ENCODE measurements around the gene MAFB. TPM values are rescaled to one million over a fixed set of nuclear protein-coding genes. Genes with fewer than 3 reads are reported as not detected.

Gene MAFB
- total RNA-seq, 1 experiment from 2014 or later: 0.22 TPM

- peaks cover 37% of the 10 kb centered on the region for H3K27me3 ChIP-seq (ENCODE audit: insufficient read depth, low read length)
- H3K4me2 ChIP-seq (ENCODE audit: low read length): no peak overlapping the region
- ChIA-PET POLR2A (no interaction called here), CTCF (no interaction called here), RAD21 (ENCODE audit: low non-redundant PET in 1 of 2, low total read pairs in 2 of 2, uncharacterized antibody in 2 of 2, unreplicated experiment in 2 of 2) (no interaction called here)
- H3K9ac ChIP-seq (ENCODE audit: low read length): no peak overlapping the region
- H3K36me3 ChIP-seq (ENCODE audit: control insufficient read depth in 1 of 2, insufficient read depth in 2 of 2, low read length in 2 of 2): no peaks in the 10 kb centered on the region
- no peak overlapping the region for H3K4me3 ChIP-seq (replicated peaks in 1 of 2; ENCODE audit: low read depth in 1 of 2, low read length in 2 of 2)
- H3K79me2 ChIP-seq (ENCODE audit: insufficient read depth, low read length): no peaks in the 10 kb centered on the region
- H2AFZ ChIP-seq (ENCODE audit: low read depth, low read length, poor library complexity, severe bottlenecking): no peak overlapping the region
- H4K20me1 ChIP-seq (ENCODE audit: insufficient read depth): no peaks in the 10 kb centered on the region
- H3K27ac ChIP-seq (ENCODE audit: low read depth, low read length): no peak overlapping the region
- peaks cover 0 to 1% of the 10 kb centered on the region in 2 experiments; a peak in 1 of 4 replicates for H3K4me1 ChIP-seq (ENCODE audit: control insufficient read depth in 1 of 2, insufficient read depth in 2 of 2, low read length in 2 of 2)
- no peaks in the 10 kb centered on the region for H3K9me3 ChIP-seq (ENCODE audit: control insufficient read depth in 1 of 2, insufficient read depth in 1 of 2, low read depth in 1 of 2, low read length in 2 of 2)
- H3K9me2 ChIP-seq (ENCODE audit: insufficient read depth): no peaks in the 10 kb centered on the region
- ATAC-seq (no peak), DNase-seq (ENCODE audit: low read depth, low spot score) (no peak)
- intact Hi-C loops (cut with micrococcal nuclease): loop anchor here (10.0 kb wide), 1 partner anchor 530 kb away; no protein-coding TSS in a partner anchor
- TF ChIP-seq ATF3 (IDR thresholded peaks at IDR 0.05): no peak
- no peak for TF ChIP-seq SIN3A (IDR thresholded peaks at IDR 0.05; ENCODE audit: low read depth)
- TF ChIP-seq SRF (IDR thresholded peaks at IDR 0.05; ENCODE audit: low read depth): no peak
- no peak for TF ChIP-seq ELF1 (IDR thresholded peaks at IDR 0.05; ENCODE audit: borderline replicate concordance, low read depth)
- TF ChIP-seq RAD21 (IDR thresholded peaks at IDR 0.05; ENCODE audit: low read depth): no peak
- no peak for TF ChIP-seq JUND (IDR thresholded peaks at IDR 0.05)
- no peak for TF ChIP-seq SP1 (IDR thresholded peaks at IDR 0.05; ENCODE audit: low read depth)
- BruUV-seq (replicated peaks): no TSS peak
Observed at GRCh38 chr20:40695214-40695613, 6.2 kb upstream of the MAFB start.

GRCh38 chr20:40694246-40694645 is 5.2 kb upstream of the MAFB start:
- no peak overlapping the region for H3K4me3 ChIP-seq (replicated peaks in 1 of 2; ENCODE audit: low read depth in 1 of 2, low read length in 2 of 2)
- H3K27ac ChIP-seq (ENCODE audit: low read depth, low read length): no peak overlapping the region
- intact Hi-C loops (cut with micrococcal nuclease): loop anchor here (5.0 to 10.0 kb wide), 3 partner anchors 529 to 1582 kb away; no protein-coding TSS in a partner anchor
- H3K9me2 ChIP-seq (ENCODE audit: insufficient read depth): no peaks in the 10 kb centered on the region
- CTCF ChIA-PET: no interaction called here
- peaks cover 37% of the 10 kb centered on the region for H3K27me3 ChIP-seq (ENCODE audit: insufficient read depth, low read length)
- no peaks in the 10 kb centered on the region for H3K9me3 ChIP-seq (ENCODE audit: control insufficient read depth in 1 of 2, insufficient read depth in 1 of 2, low read depth in 1 of 2, low read length in 2 of 2)
- no peaks in the 10 kb centered on the region for H3K36me3 ChIP-seq (ENCODE audit: control insufficient read depth in 1 of 2, insufficient read depth in 2 of 2, low read length in 2 of 2)
- BruUV-seq (replicated peaks): no TSS peak
- TF ChIP-seq CEBPB (IDR thresholded peaks at IDR 0.05; ENCODE audit: low read depth) (no peak), YY1 (IDR thresholded peaks at IDR 0.05; ENCODE audit: extremely low read depth, insufficient replicate concordance, low read depth, low read length) (no peak), EZH2 (IDR thresholded peaks at IDR 0.05) (no peak), ZNF274 (IDR thresholded peaks at IDR 0.05; ENCODE audit: low read depth, low read length) (no peak), ZBTB33 (IDR thresholded peaks at IDR 0.05; ENCODE audit: extremely low read depth, insufficient replicate concordance, low read length) (no peak), EGR1 (IDR thresholded peaks at IDR 0.05; ENCODE audit: low read depth) (no peak), FOSL1 (IDR thresholded peaks at IDR 0.05; ENCODE audit: low read depth) (no peak), SRF (IDR thresholded peaks at IDR 0.05; ENCODE audit: low read depth) (no peak)
- no peak overlapping the region for H2AFZ ChIP-seq (ENCODE audit: low read depth, low read length, poor library complexity, severe bottlenecking)
- H3K4me1 ChIP-seq (ENCODE audit: control insufficient read depth in 1 of 2, insufficient read depth in 2 of 2, low read length in 2 of 2): peaks cover 0 to 10% of the 10 kb centered on the region in 2 experiments; a peak in 2 of 4 replicates
- no peak overlapping the region for H3K9ac ChIP-seq (ENCODE audit: low read length)
- POLR2A ChIA-PET: no interaction called here
- DNase-seq (ENCODE audit: low read depth, low spot score): no peak
- no peaks in the 10 kb centered on the region for H3K79me2 ChIP-seq (ENCODE audit: insufficient read depth, low read length)
- no peak for ATAC-seq
- no peaks in the 10 kb centered on the region for H4K20me1 ChIP-seq (ENCODE audit: insufficient read depth)
- H3K4me2 ChIP-seq (ENCODE audit: low read length): no peak overlapping the region
- RAD21 ChIA-PET (ENCODE audit: low non-redundant PET in 1 of 2, low total read pairs in 2 of 2, uncharacterized antibody in 2 of 2, unreplicated experiment in 2 of 2): no interaction called here
